DOHH2 (cell line): ENCODE data around the gene DPEP3.

Experiments
- H3F3A ChIP-seq: fragments of 200-600 bp; sonication (generic), shearing (Covaris generic); 2 replicates; pipeline ENCODE4 v1.6.0; 2016; ENCODE audit warnings: antibody characterized with exemption, mild to moderate bottlenecking; ENCODE audit not compliant: control insufficient read depth, insufficient read depth
- H3K27ac ChIP-seq: fragments of 200-600 bp; sonication (generic); 2 replicates; pipeline ENCODE4 v1.5.1; 2014; ENCODE audit warnings: low read depth, mild to moderate bottlenecking, low read length, moderate library complexity
- H3K27me3 ChIP-seq: fragments of 200-600 bp; sonication (generic); 2 replicates; pipeline ENCODE4 v1.6.1; 2014; ENCODE audit warnings: mild to moderate bottlenecking, low read length, mixed read lengths; ENCODE audit not compliant: control insufficient read depth
- H3K36me3 ChIP-seq: fragments of 200-600 bp; sonication (generic); 2 replicates; pipeline ENCODE4 v1.6.1; 2014; ENCODE audit warnings: mild to moderate bottlenecking, low read length, moderate library complexity, mixed read lengths; ENCODE audit not compliant: control insufficient read depth
- H3K4me1 ChIP-seq: fragments of 200-600 bp; sonication (generic); 2 replicates; pipeline ENCODE4 v1.6.1; 2014; ENCODE audit warnings: mild to moderate bottlenecking, low read length, mixed read lengths; ENCODE audit not compliant: control insufficient read depth
- H3K4me2 ChIP-seq: fragments of 200-600 bp; sonication (generic); 2 replicates; pipeline ENCODE4 v1.6.0; 2014; ENCODE audit warnings: mild to moderate bottlenecking, low read length, moderate library complexity
- H3K4me3 ChIP-seq: fragments of 200-600 bp; sonication (generic); 2 replicates; pipeline ENCODE4 v1.5.1; 2014; ENCODE audit warnings: mild to moderate bottlenecking, low read length, mixed read lengths
- H3K79me2 ChIP-seq: fragments of 200-600 bp; sonication (generic); 2 replicates; pipeline ENCODE4 v1.6.1; 2014; ENCODE audit warnings: mild to moderate bottlenecking, low read length, mixed read lengths; ENCODE audit not compliant: control insufficient read depth
- H3K9me2 ChIP-seq: fragments of 200-600 bp; sonication (generic); replicated peaks from 2 replicates; pipeline ENCODE4 v1.6.1; 2014; ENCODE audit warnings: mild to moderate bottlenecking, low read length, mixed read lengths; ENCODE audit not compliant: control insufficient read depth
- H3K9me3 ChIP-seq: fragments of 200-600 bp; sonication (generic); 2 replicates; pipeline ENCODE4 v1.6.1; 2014; ENCODE audit warnings: antibody characterized with exemption, low read length, mixed read lengths; ENCODE audit not compliant: control insufficient read depth, insufficient read depth
- H4K20me1 ChIP-seq: fragments of 200-600 bp; sonication (generic); 2 replicates; pipeline ENCODE4 v1.6.0; 2014; ENCODE audit warnings: low read depth, mild to moderate bottlenecking, antibody characterized with exemption, low read length, moderate library complexity; ENCODE audit not compliant: control insufficient read depth, insufficient read depth
- EZH2phosphoT487 ChIP-seq: fragments of 200-600 bp; sonication (generic); IDR thresholded peaks from 2 replicates; pipeline ENCODE4 v1.6.1; 2017; ENCODE audit warnings: borderline replicate concordance, mild to moderate bottlenecking, antibody characterized with exemption, low read length, moderate library complexity, mixed read lengths
- TF ChIP-seq, protein P1 (sequence below): fragments of 200-600 bp; sonication (generic); IDR thresholded peaks from one replicate; pipeline ENCODE4 v1.5.1; 2014; ENCODE audit warnings: antibody characterized with exemption, mild to moderate bottlenecking, low read depth, low read length; ENCODE audit not compliant: poor library complexity, severe bottlenecking

Gene DPEP3

DNA sequence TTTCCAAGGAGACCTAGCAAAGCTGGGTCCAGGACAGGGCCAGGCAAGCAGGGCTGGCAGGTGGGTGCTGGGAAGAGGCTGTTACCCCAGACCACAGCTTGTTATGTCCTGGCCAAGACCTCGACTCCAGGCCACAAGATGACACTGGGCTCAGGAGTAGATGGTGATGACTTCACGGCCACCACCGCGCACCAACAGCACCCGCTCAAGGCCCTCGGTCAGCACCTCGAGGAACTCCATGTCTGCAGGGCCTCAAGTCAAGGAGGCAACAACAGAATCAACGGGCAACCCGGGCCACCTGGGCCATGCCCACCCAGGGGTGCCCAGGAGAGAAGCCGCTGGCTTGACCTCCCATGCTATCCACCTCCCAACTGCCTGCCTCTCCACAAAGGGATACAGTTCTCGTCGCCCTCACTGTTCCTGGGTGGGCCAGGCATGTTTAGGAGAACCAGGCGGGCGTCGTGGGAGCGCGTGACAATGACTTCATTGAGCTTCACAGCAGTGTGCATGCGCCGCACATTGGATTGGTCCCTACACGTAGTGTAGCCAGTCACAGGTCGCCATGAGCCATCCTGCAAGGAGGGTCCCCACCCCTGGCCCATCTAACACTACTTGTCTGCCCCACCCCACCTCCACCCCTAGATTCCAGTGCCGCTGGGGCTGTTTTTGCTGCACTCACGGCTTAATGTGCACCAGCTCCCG lies 35.5 kb downstream of the DPEP3 start:
- Histone ChIP-seq H3K79me2 (no peaks in the 10 kb centered on the region), H3K27ac (no peak overlapping the region), H3K27me3 (no peaks in the 10 kb centered on the region), H3F3A (no peaks in the 10 kb centered on the region), H3K36me3 (peaks cover 11% of the 10 kb centered on the region), H4K20me1 (no peaks in the 10 kb centered on the region), H3K4me2 (no peak overlapping the region), H3K4me3 (no peak overlapping the region), H3K9me2 (no peaks in the 10 kb centered on the region), H3K4me1 (0 out of 2 replicates have a peak, but pooled peaks cover 3% of the 10 kb centered on the region), H3K9me3 (no peaks in the 10 kb centered on the region)
- no peak for TF ChIP-seq EZH2phosphoT487
- TF ChIP-seq, protein P1, sequence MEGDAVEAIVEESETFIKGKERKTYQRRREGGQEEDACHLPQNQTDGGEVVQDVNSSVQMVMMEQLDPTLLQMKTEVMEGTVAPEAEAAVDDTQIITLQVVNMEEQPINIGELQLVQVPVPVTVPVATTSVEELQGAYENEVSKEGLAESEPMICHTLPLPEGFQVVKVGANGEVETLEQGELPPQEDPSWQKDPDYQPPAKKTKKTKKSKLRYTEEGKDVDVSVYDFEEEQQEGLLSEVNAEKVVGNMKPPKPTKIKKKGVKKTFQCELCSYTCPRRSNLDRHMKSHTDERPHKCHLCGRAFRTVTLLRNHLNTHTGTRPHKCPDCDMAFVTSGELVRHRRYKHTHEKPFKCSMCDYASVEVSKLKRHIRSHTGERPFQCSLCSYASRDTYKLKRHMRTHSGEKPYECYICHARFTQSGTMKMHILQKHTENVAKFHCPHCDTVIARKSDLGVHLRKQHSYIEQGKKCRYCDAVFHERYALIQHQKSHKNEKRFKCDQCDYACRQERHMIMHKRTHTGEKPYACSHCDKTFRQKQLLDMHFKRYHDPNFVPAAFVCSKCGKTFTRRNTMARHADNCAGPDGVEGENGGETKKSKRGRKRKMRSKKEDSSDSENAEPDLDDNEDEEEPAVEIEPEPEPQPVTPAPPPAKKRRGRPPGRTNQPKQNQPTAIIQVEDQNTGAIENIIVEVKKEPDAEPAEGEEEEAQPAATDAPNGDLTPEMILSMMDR: no peak

DNA sequence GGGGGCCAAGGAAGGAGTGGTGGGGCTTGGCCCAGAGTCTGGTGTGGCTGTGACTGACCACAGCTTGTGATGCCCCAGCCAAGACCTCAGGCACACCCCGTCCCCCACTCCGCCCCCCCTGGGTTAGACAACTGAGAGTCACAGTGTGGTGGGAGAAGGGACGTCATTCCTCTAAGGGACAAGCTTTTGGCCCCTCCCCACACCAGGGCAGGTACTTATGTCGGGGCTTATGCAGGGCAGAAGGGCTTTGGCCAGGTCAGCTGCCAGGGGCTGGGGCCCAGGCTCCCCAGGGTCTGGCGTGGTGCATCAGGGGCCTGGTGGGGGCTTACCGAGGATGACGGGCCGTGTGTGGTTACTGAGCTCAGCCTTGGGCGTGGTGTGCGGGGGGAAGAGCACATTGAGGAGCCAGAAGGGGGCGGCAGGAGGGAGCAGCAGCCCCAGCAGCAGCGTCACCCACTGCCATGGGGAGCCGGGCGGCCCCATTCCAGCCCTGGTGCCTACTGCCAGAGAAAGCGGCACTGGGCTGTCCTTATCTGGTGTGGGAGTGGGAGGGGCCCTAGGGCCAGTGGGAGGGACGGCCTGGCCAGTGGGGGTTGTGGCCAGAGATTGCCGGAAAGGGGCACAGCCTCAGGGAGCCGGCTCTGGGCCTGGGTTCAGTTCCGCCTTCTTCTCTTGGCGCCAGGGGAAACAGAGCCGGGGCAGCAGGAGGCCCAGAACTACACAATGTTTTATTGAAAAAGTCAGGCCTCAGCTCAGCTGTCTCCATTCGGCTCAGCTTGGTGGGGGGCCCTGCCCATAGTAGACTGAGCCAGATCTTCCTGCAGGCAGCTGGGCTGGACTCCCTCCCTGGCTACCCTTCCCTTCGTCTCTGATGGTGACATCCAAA lies 36.4 kb downstream of the DPEP3 start, which contains the start of gene LCAT:
Gene LCAT, minus strand, starts transcription at position 502 of the 886 bp plus-strand sequence. Its CDS starts 19 bp downstream, at position 483.
- H3K27me3 ChIP-seq: no peaks in the 10 kb centered on the region
- no peaks in the 10 kb centered on the region for H3F3A ChIP-seq
- no peak within 1 kb of the TSS for H3K4me3 ChIP-seq
- 0 out of 2 replicates have a peak, but pooled peaks cover 3% of the 10 kb centered on the region for H3K4me1 ChIP-seq
- no peak within 1 kb of the TSS for H3K4me2 ChIP-seq
- no peaks in the 10 kb centered on the region for H3K9me3 ChIP-seq
- peaks cover 16% of the 10 kb centered on the region for H3K36me3 ChIP-seq
- H3K79me2 ChIP-seq: no peaks in the 10 kb centered on the region
- no peaks in the 10 kb centered on the region for H4K20me1 ChIP-seq
- no peak within 1 kb of the TSS for H3K27ac ChIP-seq
- H3K9me2 ChIP-seq: no peaks in the 10 kb centered on the region
- TF ChIP-seq EZH2phosphoT487: no peak
- TF ChIP-seq, protein P1: no peak

DNA sequence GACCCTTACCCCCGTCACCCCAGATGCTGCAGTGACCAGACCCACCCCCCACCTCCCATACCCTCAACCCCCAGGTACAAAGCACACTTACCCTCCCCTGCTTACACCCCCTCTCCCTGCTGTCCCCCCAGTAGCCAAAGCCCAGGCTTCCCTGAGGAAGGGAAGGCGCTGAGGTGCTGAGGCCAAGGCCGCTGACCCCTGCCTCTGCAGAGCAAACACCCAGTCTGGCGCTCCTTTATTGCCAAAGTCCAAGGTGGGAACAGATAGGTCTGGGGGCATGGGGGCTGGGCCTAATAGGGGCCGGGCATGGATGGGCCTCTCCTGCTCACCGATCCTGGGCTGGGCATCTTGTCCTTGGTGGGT lies 37.1 kb downstream of the DPEP3 start:
- H3K27ac ChIP-seq: no peak overlapping the region
- no peaks in the 10 kb centered on the region for H3K27me3 ChIP-seq
- H4K20me1 ChIP-seq: no peaks in the 10 kb centered on the region
- no peaks in the 10 kb centered on the region for H3F3A ChIP-seq
- peaks cover 16% of the 10 kb centered on the region for H3K36me3 ChIP-seq
- H3K4me1 ChIP-seq: 0 out of 2 replicates have a peak, but pooled peaks cover 3% of the 10 kb centered on the region
- TF ChIP-seq, protein P1: no peak
- no peak for TF ChIP-seq EZH2phosphoT487
- no peaks in the 10 kb centered on the region for H3K9me2 ChIP-seq
- no peaks in the 10 kb centered on the region for H3K9me3 ChIP-seq
- no peaks in the 10 kb centered on the region for H3K79me2 ChIP-seq
- no peak overlapping the region for H3K4me3 ChIP-seq
- H3K4me2 ChIP-seq: no peak overlapping the region
